ENCODE data around the gene KLK7.

GRCh38 chr19:50952910-50953309 lies 30.8 kb downstream of the KLK7 start, which contains the start of gene KLK5:
- TF ChIP-seq POLR2AphosphoS5 (IDR thresholded peaks at IDR 0.05; ENCODE audit: low read depth, low read length) (no peak), TAF1 (IDR thresholded peaks at IDR 0.05; ENCODE audit: borderline replicate concordance, insufficient read depth, low read length) (no peak)
- TF ChIP-seq, protein P1, sequence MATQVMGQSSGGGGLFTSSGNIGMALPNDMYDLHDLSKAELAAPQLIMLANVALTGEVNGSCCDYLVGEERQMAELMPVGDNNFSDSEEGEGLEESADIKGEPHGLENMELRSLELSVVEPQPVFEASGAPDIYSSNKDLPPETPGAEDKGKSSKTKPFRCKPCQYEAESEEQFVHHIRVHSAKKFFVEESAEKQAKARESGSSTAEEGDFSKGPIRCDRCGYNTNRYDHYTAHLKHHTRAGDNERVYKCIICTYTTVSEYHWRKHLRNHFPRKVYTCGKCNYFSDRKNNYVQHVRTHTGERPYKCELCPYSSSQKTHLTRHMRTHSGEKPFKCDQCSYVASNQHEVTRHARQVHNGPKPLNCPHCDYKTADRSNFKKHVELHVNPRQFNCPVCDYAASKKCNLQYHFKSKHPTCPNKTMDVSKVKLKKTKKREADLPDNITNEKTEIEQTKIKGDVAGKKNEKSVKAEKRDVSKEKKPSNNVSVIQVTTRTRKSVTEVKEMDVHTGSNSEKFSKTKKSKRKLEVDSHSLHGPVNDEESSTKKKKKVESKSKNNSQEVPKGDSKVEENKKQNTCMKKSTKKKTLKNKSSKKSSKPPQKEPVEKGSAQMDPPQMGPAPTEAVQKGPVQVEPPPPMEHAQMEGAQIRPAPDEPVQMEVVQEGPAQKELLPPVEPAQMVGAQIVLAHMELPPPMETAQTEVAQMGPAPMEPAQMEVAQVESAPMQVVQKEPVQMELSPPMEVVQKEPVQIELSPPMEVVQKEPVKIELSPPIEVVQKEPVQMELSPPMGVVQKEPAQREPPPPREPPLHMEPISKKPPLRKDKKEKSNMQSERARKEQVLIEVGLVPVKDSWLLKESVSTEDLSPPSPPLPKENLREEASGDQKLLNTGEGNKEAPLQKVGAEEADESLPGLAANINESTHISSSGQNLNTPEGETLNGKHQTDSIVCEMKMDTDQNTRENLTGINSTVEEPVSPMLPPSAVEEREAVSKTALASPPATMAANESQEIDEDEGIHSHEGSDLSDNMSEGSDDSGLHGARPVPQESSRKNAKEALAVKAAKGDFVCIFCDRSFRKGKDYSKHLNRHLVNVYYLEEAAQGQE (IDR thresholded peaks at IDR 0.05; ENCODE audit: insufficient read depth in 1 of 2, low read depth in 2 of 2, low read length in 2 of 2): no peak
